MM.1S (cell line): Measurements from ENCODE around the gene TRAIP.
A peak's percentile ranks its signal among the peaks of the same experiment; 100 is the strongest.

Experiments
- DNase-seq: peaks from one replicate; pipeline ENCODE4 v3.0.0-alpha.2; 2015
- H2AFZ ChIP-seq: fragments of 300-600 bp; sonication (generic); 2 replicates; pipeline ENCODE4 v1.6.0; 2016; ENCODE audit warnings: antibody characterized with exemption, low read length
- H3F3A ChIP-seq: fragments of 300-600 bp; sonication (generic); 2 replicates; pipeline ENCODE4 v1.6.1; 2016; ENCODE audit warnings: mild to moderate bottlenecking, antibody characterized with exemption, low read length, moderate library complexity, mixed read lengths; ENCODE audit not compliant: insufficient read depth
- H3K27ac ChIP-seq: fragments of 300-600 bp; sonication (generic); 2 replicates; pipeline ENCODE4 v1.5.1; 2016; ENCODE audit warnings: mild to moderate bottlenecking, low read length
- H3K27me3 ChIP-seq: fragments of 300-600 bp; sonication (generic); replicated peaks from 2 replicates; pipeline ENCODE4 v1.6.0; 2016; ENCODE audit warnings: low read length; ENCODE audit not compliant: insufficient read depth
- H3K36me3 ChIP-seq: fragments of 300-600 bp; sonication (generic); replicated peaks from 2 replicates; pipeline ENCODE4 v1.6.1; 2016; ENCODE audit warnings: mild to moderate bottlenecking, low read length, mixed read lengths; ENCODE audit not compliant: insufficient read depth
- H3K4me1 ChIP-seq: fragments of 300-600 bp; sonication (generic); 2 replicates; pipeline ENCODE4 v1.6.1; 2016; ENCODE audit warnings: low read length, mixed read lengths
- H3K4me2 ChIP-seq: fragments of 300-600 bp; sonication (generic); 2 replicates; pipeline ENCODE4 v1.6.0; 2016; ENCODE audit warnings: low read depth, low read length
- H3K4me3 ChIP-seq: fragments of 300-600 bp; sonication (generic); 2 replicates; pipeline ENCODE4 v1.5.1; 2016; ENCODE audit warnings: low read length, mixed read lengths
- H3K79me2 ChIP-seq: fragments of 300-600 bp; sonication (generic); 2 replicates; pipeline ENCODE4 v1.6.1; 2016; ENCODE audit warnings: mixed run types, low read length, mixed read lengths
- H3K9ac ChIP-seq: fragments of 300-600 bp; sonication (generic); 2 replicates; pipeline ENCODE4 v1.6.1; 2016; ENCODE audit warnings: low read length, mixed read lengths
- H3K9me2 ChIP-seq: fragments of 300-600 bp; sonication (generic); replicated peaks from 2 replicates; pipeline ENCODE4 v1.6.1; 2016; ENCODE audit warnings: mild to moderate bottlenecking, low read length, mixed read lengths; ENCODE audit not compliant: insufficient read depth
- H3K9me3 ChIP-seq: fragments of 300-600 bp; sonication (generic); replicated peaks from 2 replicates; pipeline ENCODE4 v1.6.1; 2016; ENCODE audit warnings: mild to moderate bottlenecking, low read length, mixed read lengths; ENCODE audit not compliant: insufficient read depth
- H4K20me1 ChIP-seq: fragments of 300-600 bp; sonication (generic); 2 replicates; pipeline ENCODE4 v1.6.1; 2016; ENCODE audit warnings: mild to moderate bottlenecking, low read length, moderate library complexity, mixed read lengths; ENCODE audit not compliant: insufficient read depth
- EZH2 ChIP-seq: fragments of 300-600 bp; sonication (generic); optimal IDR thresholded peaks from 2 replicates; pipeline ENCODE3; 2017; ENCODE audit warnings: low read depth, mild to moderate bottlenecking, antibody characterized with exemption, low read length, mixed read lengths
- EZH2phosphoT487 ChIP-seq: fragments of 300-600 bp; sonication (generic); IDR thresholded peaks from 2 replicates; pipeline ENCODE4 v1.6.1; 2018; ENCODE audit warnings: antibody characterized with exemption, low read length
- TF ChIP-seq, protein P1 (sequence below): fragments of 300-600 bp; sonication (generic); IDR thresholded peaks from 2 replicates; pipeline ENCODE4 v1.5.1; 2016; ENCODE audit warnings: antibody characterized with exemption, low read length, mixed read lengths

TRAIP gene

DNA sequence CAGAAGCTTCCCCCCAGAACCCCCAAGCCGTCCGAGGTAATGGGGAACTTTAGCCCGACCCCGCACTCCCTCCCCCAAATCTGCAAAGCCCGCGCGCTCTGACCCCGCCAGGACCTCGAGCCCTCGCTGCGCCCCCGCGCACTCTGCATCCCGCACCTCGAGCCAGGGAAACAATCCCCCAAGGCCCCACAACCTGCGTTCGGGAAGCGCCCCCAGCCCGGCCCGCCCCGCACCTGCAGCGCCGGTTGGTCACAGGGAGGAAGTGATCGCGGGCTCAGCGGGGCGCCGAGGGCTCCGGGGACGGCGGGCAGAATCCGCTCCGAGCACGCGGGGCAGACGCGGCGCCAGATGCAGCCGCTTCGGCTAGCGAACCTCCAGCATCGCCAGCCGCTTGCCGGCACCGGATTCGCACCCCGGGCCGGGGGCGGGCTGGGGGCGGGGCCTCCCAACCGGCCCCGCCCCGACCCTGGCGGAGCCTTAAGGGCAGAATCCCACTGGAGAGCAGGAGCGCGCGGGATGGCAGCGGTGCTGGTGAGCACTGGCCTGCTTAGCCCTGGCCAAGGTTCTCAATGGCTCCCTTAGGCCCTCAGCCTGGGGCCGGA lies 13.3 kb upstream of the TRAIP start, which contains the start of gene CAMKV:
TSS of gene CAMKV (minus strand) at position 382 of the 602 bp plus-strand sequence. CDS start 7,518 bp downstream, outside the sequence.
- Histone ChIP-seq H3K4me3 (peak within 1 kb of the TSS; percentile 31), H3K4me2 (peak within 1 kb of the TSS; percentile 59; the same call in 1 of the 2 replicates), H3K9me3 (no peaks in the 10 kb centered on the region), H3K4me1 (no peaks in the 10 kb centered on the region), H3K9ac (no peak within 1 kb of the TSS), H3K27me3 (peaks cover 44% of the 10 kb centered on the region), H3K27ac (no peak within 1 kb of the TSS), H4K20me1 (no peaks in the 10 kb centered on the region), H3K9me2 (no peaks in the 10 kb centered on the region), H3F3A (no peaks in the 10 kb centered on the region), H2AFZ (no peak within 1 kb of the TSS), H3K36me3 (no peaks in the 10 kb centered on the region), H3K79me2 (no peaks in the 10 kb centered on the region)
- TF ChIP-seq, protein P1, sequence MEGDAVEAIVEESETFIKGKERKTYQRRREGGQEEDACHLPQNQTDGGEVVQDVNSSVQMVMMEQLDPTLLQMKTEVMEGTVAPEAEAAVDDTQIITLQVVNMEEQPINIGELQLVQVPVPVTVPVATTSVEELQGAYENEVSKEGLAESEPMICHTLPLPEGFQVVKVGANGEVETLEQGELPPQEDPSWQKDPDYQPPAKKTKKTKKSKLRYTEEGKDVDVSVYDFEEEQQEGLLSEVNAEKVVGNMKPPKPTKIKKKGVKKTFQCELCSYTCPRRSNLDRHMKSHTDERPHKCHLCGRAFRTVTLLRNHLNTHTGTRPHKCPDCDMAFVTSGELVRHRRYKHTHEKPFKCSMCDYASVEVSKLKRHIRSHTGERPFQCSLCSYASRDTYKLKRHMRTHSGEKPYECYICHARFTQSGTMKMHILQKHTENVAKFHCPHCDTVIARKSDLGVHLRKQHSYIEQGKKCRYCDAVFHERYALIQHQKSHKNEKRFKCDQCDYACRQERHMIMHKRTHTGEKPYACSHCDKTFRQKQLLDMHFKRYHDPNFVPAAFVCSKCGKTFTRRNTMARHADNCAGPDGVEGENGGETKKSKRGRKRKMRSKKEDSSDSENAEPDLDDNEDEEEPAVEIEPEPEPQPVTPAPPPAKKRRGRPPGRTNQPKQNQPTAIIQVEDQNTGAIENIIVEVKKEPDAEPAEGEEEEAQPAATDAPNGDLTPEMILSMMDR = no peak
- no peak for TF ChIP-seq EZH2phosphoT487
- no peak for TF ChIP-seq EZH2
- DNase-seq = no peak

- no peaks in the 10 kb centered on the region for H3K9me3 ChIP-seq
- no peaks in the 10 kb centered on the region for H3K79me2 ChIP-seq
- no peaks in the 10 kb centered on the region for H3K9me2 ChIP-seq
- no peaks in the 10 kb centered on the region for H3K4me1 ChIP-seq
- H2AFZ ChIP-seq = no peak overlapping the region
- H3K36me3 ChIP-seq = no peaks in the 10 kb centered on the region
- TF ChIP-seq EZH2phosphoT487 (no peak), EZH2 (no peak)
- TF ChIP-seq, protein P1 = no peak
- peaks cover 51% of the 10 kb centered on the region for H3K27me3 ChIP-seq
- H4K20me1 ChIP-seq = no peaks in the 10 kb centered on the region
- no peak overlapping the region for H3K27ac ChIP-seq
- DNase-seq = no peak
- peak overlapping the region; percentile 31; the same call in 1 of the 2 replicates for H3K4me3 ChIP-seq
- H3K4me2 ChIP-seq = peak overlapping the region; percentile 59; the same call in 1 of the 2 replicates
- no peak overlapping the region for H3K9ac ChIP-seq
- no peaks in the 10 kb centered on the region for H3F3A ChIP-seq
Measured at GRCh38 chr3:49868862-49869466, 12.6 kb upstream of the TRAIP start.

- no peaks in the 10 kb centered on the region for H4K20me1 ChIP-seq
- H2AFZ ChIP-seq = no peak overlapping the region
- H3K27me3 ChIP-seq = peaks cover 61% of the 10 kb centered on the region
- H3K36me3 ChIP-seq = no peaks in the 10 kb centered on the region
- H3K9ac ChIP-seq = no peak overlapping the region
- H3K79me2 ChIP-seq = no peaks in the 10 kb centered on the region
- TF ChIP-seq, protein P1 = no peak
- TF ChIP-seq EZH2phosphoT487 (no peak), EZH2 (no peak)
- H3K9me2 ChIP-seq = no peaks in the 10 kb centered on the region
- no peaks in the 10 kb centered on the region for H3F3A ChIP-seq
- no peaks in the 10 kb centered on the region for H3K9me3 ChIP-seq
- no peak overlapping the region for H3K4me2 ChIP-seq
- no peak for DNase-seq
- no peak overlapping the region for H3K4me3 ChIP-seq
- H3K4me1 ChIP-seq = no peaks in the 10 kb centered on the region
- no peak overlapping the region for H3K27ac ChIP-seq
Measured at GRCh38 chr3:49867871-49868321, 11.5 kb upstream of the TRAIP start.
